GM21619 (cell line): ENCODE results near the gene OR2V2.
"Not testable (repeated sequence)": the region's sequence is repeated elsewhere in the genome, so short reads cannot be mapped to it uniquely, and the experiment has no call there.

ENCODE experiments used
- ATAC-seq: cut with Tn5 transposase; IDR thresholded peaks from one replicate; pipeline ENCODE4 v1.9.1; 2021; ENCODE audit not compliant: unreplicated experiment

OR2V2 gene

GRCh38 chr5:181114844-181115778, 32.3 kb upstream of the OR2V2 start:
- ATAC-seq, result no peak

DNA sequence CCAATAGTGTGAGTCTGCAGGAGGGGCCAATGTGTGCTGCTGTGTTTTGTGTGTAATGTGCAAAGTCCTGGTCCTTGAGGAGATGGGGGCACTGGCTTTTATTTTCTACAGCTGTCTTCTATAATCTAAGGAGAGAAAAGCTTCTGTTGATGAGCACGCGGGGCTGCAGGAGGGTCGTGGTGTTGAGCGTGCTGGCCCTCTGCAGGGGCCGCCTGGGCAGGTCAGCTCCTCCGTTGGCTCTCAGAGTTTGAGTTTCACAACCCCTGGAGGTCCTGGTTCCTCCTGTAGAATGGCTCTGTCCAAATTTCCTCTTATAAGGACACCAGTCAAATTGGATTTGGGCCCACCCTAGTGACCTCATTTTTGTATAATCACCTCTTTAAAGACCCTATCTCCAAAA, 29.0 kb upstream of the OR2V2 start:
- no peak for ATAC-seq

DNA sequence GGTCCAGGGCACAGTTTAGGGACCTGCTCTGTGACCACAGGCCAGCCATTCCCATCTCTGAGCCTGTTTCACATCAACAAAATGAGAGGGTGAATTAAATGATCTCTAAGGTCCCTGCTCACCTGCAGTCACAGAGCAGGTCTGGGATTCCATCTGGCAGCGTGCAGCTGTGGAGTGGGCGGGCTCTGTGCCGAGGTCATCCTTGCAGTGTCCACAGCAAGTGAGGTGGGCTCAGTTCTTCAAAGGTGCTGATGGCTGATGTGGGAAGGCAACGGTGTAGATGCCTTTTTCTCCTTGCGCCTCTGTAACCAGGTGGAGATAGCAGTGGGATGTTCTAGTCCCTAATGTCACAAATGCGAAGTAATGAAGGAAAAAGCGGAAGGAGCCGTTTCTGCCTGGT, 28.3 kb upstream of the OR2V2 start:
- no peak for ATAC-seq

GRCh38 chr5:181120306-181120705, 27.1 kb upstream of the OR2V2 start:
- no peak for ATAC-seq

DNA sequence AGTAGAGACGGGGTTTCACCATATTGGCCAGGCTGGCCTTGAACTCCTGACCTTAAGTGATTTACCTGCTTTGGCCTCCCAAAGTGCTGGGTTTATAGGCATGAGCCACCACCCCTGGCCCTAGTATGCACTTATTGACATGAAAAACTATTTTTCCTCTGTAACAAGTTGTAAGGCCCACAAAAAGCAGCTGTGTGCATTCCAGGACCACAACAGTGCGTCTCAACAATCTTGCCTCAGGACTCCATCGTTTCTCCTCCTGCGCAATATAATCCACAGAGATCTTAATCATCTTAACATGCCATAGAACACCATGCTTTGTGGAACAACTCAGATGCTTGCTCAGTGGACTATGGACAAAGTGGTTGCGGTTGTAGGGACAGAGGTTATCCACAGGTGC, 26.6 kb upstream of the OR2V2 start:
- no peak for ATAC-seq

GRCh38 chr5:181121675-181122561, 25.5 kb upstream of the OR2V2 start:
- ATAC-seq, result no peak

DNA sequence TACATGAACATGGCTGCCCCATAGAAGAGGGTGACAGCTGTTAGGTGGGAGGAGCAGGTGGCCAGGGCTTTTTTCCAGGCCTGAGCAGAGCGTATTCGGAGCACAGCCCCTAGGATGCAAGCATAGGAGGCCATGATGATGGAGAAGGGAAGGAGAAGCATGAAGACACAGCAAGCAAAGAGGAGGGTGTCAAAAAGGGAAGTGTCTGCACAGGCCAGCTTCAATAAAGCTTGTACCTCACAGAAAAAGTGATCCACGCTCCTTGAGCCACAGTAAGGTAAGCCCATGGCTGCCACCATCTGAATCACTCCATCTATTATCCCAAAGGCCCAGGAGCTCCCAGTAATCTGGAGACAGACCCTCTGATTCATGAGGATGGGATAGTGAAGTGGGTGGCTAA, 22.9 kb upstream of the OR2V2 start:
- no peak for ATAC-seq

DNA sequence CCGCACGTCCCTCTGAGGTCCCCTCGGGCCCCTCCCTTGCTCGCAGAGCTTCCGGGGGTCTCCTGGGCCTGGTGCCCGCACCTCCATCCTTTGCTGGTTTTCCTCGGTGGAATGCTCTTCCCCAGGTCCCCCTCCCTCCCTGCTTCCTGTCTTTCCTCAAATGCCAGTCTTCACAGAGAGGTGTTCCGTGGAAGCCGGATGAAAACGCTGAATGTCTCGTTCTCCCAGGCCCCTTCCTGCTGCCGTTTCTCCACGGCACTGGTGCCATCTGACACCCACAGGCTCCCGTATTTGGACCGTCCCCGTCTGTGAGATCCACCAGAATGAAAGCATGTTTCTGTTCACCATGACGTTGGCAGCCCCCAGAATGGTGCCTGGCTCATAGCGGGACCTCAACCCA, 20.5 kb upstream of the OR2V2 start:
- ATAC-seq, result no peak

DNA sequence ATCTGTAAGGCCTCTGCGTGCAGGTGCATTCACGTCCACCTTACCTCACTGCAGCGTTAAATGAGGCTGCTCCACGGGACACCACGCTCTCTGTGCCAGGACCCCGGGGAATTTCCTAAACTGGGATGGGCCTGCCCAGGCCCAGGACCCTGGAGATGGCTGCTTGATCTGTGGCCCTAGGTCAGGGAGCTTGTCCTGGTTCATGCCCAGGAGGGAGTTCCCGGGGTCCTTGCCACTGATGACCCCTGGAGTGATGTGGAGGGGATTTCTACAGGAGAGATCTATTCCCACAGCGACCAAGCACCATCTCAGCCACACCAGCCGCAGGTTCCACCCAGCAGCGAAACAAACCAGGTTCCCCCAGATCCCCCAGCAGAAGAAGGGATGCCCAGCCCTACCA, 19.9 kb upstream of the OR2V2 start:
- ATAC-seq, result no peak

DNA sequence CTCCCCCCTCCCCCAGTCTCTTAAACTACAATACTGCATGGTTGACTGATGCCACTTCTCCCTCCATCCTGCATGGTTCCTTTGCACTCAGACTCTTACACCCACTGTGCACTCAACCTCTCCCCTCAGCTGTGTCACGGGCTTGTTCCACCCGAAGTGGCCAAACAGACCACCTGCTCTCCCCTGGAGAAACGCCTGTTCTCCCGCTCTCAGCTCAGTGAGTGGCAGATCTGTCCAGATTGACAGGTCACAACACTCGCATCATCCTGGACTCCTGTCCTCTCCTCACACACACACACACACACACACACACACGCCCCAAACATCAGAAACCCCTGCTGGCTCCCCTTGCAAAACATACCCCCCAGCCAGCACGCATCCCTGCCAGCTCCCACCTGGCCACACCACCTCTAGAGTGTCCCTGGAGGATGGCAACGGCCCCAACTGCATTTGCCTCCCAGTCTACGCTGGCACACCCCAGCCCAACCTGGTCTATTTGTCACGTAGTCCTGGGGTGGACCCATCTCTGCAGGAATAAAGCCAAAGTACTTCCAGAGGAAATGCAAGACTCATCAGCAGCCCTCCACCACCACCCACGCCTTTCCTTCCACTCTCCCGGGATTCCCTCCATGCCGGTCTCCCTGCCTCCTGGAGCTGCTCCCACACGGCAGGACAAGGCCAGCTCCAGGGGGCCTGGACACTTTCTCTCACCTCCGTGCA, 19.3 kb upstream of the OR2V2 start:
- no peak for ATAC-seq

DNA sequence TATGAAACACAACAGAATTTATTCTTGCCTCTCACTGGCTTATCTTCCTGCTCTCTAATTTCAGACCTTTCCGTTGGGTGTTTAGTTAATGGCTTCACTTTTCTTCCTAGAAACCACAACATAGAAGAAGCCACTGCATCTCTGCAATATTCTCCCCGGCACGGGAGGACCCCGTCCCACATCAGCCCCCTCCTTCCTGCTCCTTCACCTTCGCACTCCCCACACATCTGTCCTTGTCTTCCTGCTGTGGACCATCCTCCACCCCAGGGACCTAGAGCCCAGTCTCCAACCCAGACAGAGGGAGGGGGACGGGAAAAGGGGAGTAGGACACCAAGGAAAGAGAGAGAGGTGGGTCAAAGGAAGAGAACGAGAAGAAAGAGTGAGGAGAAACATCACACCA, 17.8 kb upstream of the OR2V2 start:
- ATAC-seq, result no peak

GRCh38 chr5:181130081-181130480, 17.3 kb upstream of the OR2V2 start:
- not testable (repeated sequence) for ATAC-seq

DNA sequence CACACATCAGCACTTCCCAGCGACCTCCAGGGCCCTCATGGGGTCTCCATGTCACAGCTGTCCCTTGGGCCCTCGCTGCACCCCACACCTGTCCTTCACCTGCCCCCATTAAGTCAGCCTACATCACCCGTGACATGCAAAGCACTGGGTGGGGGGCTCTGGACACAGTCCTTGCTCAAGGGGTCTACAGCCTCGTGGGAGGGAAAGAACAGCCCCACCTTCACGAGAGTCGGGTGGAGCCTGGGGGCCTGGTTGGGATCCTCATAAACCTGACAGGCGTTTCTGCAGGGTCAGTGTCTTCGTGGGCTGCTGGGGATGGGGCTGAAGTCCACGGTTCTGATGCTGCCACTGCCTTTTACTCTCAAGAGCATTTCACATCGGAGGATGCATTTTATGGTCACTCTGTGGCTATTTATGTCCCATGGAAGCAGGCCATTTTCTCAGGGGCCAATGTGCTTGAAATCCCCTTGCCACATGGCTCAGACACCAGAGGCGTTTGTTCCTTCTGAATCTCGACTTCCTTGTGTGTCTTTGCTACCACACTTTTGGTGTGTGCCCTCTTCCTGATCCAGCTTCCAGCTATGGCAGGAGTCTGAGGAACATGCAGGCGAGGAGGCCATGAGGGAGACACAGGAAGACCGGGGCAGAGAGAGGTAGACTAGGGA, 16.4 kb upstream of the OR2V2 start, which contains the start of gene OR2V1:
Gene OR2V1, minus strand, starts transcription at position 338 of the 665 bp plus-strand sequence. CDS start 5,865 bp downstream, outside the sequence.
- ATAC-seq, result no peak

GRCh38 chr5:181131514-181131913, 15.9 kb upstream of the OR2V2 start:
- ATAC-seq, result no peak

GRCh38 chr5:181133083-181133482, 14.3 kb upstream of the OR2V2 start:
- ATAC-seq, result no peak

DNA sequence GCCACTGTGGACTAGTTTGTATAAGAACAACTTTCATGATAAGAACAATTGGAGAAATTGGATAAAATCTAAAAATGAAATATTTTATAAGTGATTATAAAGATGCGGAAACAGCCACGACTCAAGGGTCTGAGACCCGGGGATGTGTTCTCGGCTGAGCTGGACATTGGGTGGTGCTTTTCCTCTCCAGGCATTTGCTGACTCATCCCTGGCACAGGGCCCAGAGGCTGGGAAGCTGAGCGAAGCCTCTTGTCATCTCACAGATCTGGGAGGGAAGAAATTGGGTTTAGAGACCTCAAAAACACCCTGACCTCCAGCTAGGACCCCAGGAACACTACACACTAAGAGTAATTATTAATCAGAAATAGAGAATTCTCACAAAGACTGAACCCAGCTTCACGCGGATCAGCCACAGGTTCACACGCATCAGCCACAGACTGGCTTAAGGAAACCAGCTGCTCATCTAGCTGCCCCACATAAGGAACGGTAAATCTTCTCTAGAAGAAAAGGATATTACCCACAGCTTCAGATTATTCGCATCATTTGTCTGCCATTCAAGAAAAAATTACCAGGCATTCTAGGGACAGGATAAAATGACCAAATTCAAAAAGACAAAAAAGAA, 13.7 kb upstream of the OR2V2 start:
- ATAC-seq, result no peak

DNA sequence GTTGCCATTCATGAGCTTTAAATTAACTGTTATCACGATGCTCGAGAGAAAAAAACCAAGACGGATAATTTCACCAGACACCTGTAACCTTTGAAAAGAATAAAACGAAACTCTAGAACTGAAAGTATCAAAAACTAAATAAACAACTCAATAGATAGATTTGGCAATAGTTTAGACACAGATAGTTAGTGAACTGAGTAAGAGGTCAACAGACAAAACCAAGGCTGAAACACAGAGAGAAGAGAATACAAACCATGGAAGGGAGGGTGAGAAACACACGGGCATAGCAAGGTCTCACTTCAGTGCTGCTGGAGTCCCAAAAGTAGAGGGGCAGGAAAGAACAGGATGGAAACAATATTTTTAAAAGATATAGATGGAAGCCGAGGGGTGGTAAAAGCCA, 13.1 kb upstream of the OR2V2 start:
- no peak for ATAC-seq

DNA sequence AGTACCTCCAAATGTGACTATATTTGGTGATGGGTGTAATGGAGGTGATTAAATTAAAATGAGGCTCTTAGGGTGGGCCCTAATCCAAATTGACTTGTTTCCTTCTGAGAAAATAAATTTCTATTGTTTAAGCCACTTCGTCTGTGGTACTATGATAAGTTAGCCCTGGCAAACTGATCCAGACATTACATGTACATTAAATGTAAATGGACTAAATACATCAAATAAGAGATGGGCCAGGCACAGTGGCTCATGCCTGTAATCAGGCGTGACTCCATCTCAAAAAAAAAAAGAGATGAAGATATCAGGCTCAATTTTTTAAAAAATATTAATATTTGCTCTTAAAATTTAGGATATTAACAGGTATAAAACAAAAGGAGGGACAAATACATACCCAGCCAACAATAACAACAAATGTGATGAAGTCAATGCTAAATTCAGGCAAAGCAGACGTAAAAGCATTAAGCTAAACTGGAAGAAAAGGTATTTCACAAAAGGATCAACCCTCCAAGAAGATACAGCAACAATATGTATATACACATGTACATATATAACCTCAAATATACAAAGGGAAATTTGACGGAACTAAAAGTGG, 10.9 kb upstream of the OR2V2 start:
- ATAC-seq, result no peak

DNA sequence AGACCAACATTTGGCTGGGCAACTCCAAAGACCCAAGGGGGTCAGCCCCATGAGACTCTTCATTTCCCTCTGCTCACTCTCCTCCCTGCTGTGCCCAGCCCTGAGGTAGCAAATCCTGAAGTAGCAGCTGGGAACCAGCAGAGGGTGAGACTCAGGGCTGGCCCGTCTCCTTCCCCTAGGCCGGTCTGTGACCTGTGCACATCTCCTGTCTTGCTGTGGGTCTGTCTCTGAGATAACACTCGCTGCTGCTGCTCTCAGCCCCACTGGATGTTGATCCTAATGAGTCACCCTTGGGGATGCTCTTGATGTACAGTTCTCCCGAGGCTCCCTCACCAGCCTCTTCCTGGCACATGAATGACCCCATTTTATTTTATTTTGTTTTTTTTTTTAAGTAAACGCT, 9.1 kb upstream of the OR2V2 start:
- no peak for ATAC-seq

GRCh38 chr5:181140766-181141165, 6.6 kb upstream of the OR2V2 start:
- ATAC-seq, result no peak
